HG03159 (cell line): Measurements from ENCODE around the gene GDPD3.
"Not testable (repeated sequence)": the region's sequence is repeated elsewhere in the genome, so short reads cannot be mapped to it uniquely, and the experiment has no call there.

Experiments used
- ATAC-seq: cut with Tn5 transposase; IDR thresholded peaks from one replicate; pipeline ENCODE4 v1.9.1; 2021; ENCODE audit warnings: mild to moderate bottlenecking, moderate library complexity; ENCODE audit not compliant: unreplicated experiment

GDPD3 gene

DNA sequence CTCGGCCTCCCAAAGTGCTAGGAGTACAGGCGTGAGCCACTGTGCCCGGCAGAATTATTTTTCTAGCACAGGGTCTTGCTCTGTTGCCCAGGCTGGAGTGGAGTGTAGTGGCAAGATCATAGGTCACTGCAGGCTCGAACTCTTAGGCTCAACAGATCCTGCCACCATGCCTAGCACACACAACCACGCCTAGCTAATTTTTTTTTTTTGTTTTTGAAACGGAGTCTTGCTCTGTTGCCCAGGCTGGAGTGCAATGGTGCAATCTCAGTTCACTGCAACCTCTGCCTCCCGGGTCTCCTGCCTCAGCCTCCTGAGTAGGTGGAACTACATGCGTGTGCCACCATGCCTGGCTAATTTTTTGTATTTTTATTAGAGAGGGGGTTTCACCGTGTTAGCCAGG lies 12.4 kb upstream of the GDPD3 start:
- not testable (repeated sequence) for ATAC-seq

GRCh38 chr16:30124985-30125379 lies 11.6 kb upstream of the GDPD3 start:
- no peak for ATAC-seq

- no peak for ATAC-seq
Measured at GRCh38 chr16:30122604-30123160, 9.3 kb upstream of the GDPD3 start.

DNA sequence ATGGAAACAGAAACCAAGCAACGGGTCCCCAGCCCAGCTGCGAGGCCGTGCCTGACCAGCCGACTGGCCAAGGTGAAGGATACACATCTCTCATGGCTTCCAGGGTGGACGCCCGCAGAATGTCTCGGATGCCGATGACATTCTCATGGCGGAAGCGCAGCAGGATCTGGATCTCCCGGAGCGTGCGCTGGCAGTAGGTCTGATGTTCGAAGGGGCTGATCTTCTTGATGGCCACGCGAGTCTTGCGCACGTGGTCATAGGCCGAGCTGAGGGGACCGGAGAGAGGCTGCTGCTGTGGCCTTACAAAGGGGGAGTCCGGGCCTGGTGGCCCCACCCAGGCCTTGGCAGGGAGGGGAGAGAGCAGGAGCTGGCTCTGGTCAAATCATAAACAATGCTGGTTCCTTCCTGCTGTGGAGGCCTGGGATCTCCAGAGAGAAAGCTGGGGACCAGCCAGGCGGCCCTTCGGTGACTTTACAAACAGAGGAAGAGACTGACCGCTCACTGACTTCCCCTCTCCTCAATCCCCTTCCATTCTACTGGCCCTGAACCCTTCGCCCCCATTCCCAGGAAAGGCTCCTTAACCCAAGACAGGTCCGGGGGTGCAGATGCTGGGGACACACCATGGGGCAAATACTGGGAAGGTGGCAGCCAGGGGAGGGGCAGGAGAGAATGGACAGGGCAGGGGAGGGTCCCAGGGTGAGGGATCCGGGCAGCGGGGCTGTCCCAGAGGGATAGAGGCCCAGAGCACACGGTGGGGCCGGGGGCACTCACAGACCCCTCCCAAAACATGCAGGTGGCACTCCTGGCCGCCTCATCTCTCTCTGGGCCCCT lies 8.6 kb upstream of the GDPD3 start:
- no peak for ATAC-seq

- no peak for ATAC-seq
Measured at GRCh38 chr16:30120340-30121105, 7.2 kb upstream of the GDPD3 start.

GRCh38 chr16:30119428-30119827 lies 6.1 kb upstream of the GDPD3 start:
- no peak for ATAC-seq

- no peak for ATAC-seq
Measured at GRCh38 chr16:30117768-30118167, 4.4 kb upstream of the GDPD3 start.

DNA sequence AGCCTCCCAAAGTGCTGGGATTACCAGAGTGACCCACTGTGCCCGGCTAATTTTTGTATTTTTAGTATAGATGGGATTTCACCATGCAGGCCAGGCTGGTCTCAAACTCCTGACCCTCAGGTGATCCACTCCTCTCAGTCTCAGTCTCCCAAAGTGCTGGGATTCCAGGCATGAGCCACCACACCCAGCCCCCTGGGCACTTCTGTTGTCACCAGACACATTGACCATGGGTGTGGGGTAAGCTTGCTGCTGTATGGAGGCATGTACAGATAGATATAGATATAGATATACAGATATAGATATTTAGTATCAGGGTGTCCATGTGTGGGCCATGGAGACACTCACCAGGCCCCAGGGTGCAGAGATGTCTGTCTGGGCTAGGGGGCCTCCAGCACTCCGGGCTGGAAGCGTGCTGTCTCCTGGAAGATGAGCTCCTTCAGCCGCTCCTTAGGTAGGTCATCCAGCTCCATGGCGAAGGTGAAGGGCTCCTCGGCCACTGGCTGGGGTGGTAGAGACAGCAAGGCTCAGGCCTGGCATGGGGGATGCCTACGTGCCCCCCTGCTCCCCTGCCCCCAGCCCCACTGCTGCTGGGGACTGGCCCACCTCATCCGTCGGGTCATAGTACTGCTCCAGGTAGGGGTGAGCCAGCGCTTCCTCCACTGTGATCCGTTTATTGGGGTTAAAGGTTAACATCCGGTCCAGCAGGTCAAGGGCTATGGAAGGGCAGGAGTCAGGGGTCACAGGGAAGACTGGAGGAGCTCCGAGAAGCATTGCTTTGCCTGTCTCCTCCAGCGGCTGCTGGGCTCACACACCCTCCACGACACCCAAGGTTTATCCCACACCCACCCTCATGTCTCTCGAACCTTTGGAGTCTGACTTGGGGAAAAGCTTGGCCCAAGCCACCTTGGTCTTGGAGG lies 3.2 kb upstream of the GDPD3 start:
- ATAC-seq, result no peak

DNA sequence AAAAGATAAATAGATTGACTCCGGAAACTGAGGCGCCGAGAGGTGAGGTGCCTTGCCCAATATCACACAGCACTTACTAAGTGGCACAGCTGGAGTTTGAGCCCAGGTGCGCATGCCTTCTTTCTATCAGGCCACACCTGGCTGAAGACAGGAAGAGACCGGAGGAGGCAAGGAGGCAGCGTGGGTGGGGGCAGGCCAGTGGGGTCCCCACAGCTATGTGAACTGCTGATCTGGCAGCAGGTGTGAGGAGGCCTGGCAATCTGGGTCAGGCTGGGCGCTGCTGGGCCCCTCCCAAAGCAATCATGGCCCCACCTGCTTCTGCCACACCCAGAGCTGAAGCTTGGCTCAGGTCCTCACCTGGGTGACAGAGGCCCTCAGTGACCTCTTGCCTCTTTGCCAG lies 1.9 kb upstream of the GDPD3 start:
- ATAC-seq, result no peak

DNA sequence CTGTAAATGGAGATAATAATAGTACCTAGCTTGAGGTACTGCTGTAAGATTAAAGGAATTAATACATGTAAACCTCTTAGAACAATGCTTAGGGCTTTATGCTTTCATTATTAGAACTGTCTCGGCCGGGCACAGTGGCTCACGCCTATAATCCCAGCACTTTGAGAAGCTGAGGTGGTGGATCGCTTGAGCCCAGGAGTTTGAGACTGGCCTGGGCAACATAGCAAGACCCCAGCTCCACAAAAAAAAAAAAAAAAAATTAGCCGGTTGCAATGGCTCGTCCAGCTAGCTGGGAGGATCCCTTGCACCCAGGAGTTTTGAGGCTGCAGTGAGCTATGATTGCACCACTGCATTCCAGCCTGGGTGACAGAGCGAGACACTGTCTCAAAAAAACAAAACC lies 1.5 kb upstream of the GDPD3 start:
- not testable (repeated sequence) for ATAC-seq

DNA sequence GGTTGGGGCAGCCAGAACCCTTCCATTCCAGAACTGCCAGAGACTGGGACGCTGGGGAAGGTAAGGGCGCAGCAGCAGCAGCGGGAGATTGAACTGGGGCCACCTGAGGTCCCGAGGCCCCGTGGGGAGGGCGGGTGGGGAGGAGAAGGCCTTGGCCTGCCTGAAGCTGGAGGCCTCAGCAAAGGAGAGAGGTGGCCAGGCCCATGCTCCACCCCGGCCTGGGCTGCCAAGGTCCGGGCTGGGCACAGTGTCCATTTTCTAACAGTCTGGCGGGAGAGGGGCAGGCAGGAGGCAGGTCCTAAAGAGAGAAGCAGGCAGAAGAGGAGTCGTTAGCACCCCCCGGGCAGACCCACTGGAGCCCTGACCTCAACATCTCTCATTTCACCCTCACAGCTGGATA lies 1.1 kb upstream of the GDPD3 start:
- no peak for ATAC-seq

GRCh38 chr16:30113711-30114333 lies 485 bp upstream of the GDPD3 start:
- no peak for ATAC-seq

DNA sequence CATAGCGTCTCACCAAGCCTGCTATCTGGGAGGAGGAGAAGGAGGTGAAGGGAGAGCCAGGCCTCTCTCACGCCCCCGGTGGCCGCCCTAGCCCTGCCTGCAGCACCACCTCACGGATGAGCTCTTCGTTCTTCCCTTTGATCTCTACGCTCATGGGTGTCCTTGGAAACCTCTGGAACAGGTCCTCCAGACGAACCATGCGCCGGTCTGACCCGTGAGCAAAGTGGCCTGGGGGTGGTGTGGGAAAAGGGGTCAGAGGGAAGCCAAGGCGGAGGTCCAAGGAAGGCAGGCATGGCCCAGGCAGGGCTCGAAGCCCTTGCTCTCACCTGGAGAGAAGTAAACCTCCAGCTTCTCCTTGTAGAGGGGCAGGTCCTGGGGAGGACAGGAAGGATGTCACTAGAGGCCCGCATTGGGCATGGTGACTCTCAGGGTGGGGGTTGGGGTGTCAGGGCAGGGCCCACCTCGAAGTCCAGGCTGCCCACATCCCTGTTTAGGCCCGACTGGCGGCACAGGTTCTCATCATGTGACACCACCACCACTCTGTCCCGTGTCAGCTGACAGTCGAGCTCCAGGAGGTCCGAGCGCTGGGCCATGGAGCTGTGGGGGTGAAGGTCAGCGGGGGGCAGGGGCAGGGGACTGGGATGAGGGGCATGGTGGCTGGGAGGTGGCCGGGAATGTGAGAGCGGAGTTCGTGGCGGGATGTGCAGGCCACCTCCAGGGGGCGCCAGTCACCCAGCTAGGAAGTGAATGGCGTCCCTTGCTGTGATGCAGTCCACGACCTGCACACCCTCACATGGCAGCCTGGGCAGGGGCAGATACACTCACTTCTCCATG lies 923 bp downstream of the GDPD3 start:
- no peak for ATAC-seq

- ATAC-seq, result no peak
Measured at GRCh38 chr16:30110661-30111060, 2.7 kb downstream of the GDPD3 start.

- no peak for ATAC-seq
Measured at GRCh38 chr16:30108059-30108850, 5.1 kb downstream of the GDPD3 start.

DNA sequence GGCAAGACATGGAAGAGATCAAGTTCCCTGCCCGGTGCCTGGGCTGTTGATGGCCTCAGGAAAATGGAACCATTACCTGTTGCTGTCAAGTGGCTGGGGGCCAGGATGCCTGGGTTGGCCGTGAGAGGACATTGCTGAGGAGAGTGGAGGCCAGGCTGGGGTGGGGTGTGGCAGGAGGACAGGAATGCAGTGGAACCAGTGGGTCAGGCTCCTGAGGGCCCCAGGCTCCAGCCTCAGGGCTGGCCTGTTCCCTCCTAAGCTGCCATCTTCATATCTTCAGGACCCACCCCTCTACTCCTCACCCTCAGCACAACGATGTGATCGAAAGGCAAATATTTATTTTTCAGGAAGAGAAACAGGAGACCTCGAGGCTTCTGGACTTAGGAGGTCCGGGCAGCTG lies 8.8 kb downstream of the GDPD3 start:
- no peak for ATAC-seq

GRCh38 chr16:30104090-30104489 lies 9.2 kb downstream of the GDPD3 start:
- no peak for ATAC-seq

DNA sequence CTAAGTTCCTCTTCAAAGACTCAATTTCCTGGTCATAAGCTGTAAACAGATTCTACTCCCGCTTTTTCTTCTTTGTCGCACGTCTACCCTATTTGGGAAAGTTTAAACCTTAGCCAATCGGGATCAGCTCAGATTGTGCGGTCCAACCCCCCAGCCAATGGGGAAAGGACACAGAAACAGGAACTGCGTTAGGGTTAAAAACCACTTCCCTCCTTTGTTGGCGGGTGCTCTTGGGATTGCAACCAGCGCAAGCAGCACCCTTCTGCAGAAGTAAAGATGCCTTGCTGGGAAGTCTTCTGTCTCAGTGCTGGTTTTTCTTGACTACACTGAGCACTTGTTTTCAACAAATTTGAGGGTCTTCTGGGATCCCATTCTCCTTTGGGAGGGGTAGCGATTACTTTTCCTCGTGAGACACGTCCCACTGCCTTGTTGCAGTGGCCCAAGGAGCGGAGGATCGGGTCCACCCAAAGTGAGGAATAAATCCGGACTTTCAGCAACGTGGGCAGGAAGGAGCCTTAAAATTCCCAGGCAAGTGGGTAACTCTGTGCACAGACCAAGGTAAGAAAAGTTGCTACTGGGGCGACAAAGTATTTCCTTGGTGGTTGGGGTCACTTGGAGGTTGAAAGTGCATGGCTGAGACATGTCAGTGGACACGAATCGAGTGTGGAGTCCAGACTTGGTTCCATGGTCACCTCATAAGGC lies 16.3 kb downstream of the GDPD3 start:
- ATAC-seq, result no peak
